H9 (cell line): ENCODE data around the gene ATG2A. TPM values are rescaled to one million over a fixed set of nuclear protein-coding genes. Genes with fewer than 3 reads are reported as not detected.

Experiments
- DNase-seq: peaks from one replicate; pipeline ENCODE4 v3.0.0-alpha.2; 2017
- H2AFZ ChIP-seq: one replicate; pipeline ENCODE4 v1.6.1; 2013; ENCODE audit warnings: mild to moderate bottlenecking, low read length, control low read depth, moderate library complexity
- H2AK5ac ChIP-seq: 2 replicates; pipeline ENCODE4 v1.6.1; 2013; ENCODE audit warnings: low read length, control low read depth, mixed read lengths; ENCODE audit not compliant: insufficient read length
- H2BK120ac ChIP-seq: one replicate; pipeline ENCODE4 v1.6.1; 2013; ENCODE audit warnings: low read depth, mild to moderate bottlenecking, low read length, control low read depth, inconsistent platforms; ENCODE audit not compliant: poor library complexity, severe bottlenecking
- H2BK12ac ChIP-seq: 2 replicates; pipeline ENCODE4 v1.6.1; 2013; ENCODE audit warnings: low read length, control low read depth, mixed read lengths, low read depth; ENCODE audit not compliant: insufficient read length
- H2BK15ac ChIP-seq: 2 replicates; pipeline ENCODE4 v1.6.1; 2013; ENCODE audit warnings: low read depth, low read length, control low read depth
- H2BK20ac ChIP-seq: one replicate; pipeline ENCODE4 v1.6.1; 2013; ENCODE audit warnings: low read depth, mild to moderate bottlenecking, low read length, control low read depth, inconsistent platforms; ENCODE audit not compliant: poor library complexity, severe bottlenecking
- H2BK5ac ChIP-seq: 2 replicates; pipeline ENCODE4 v1.6.1; 2013; ENCODE audit warnings: low read length, control low read depth, mixed read lengths; ENCODE audit not compliant: insufficient read length
- H3K14ac ChIP-seq: 2 replicates; pipeline ENCODE4 v1.6.1; 2013; ENCODE audit warnings: low read length, control low read depth; ENCODE audit not compliant: insufficient read depth
- H3K18ac ChIP-seq: 2 replicates; pipeline ENCODE4 v1.6.1; 2013; ENCODE audit warnings: low read depth, mild to moderate bottlenecking, mixed read lengths, low read length, control low read depth; ENCODE audit not compliant: insufficient read length
- H3K23ac ChIP-seq: 2 replicates; pipeline ENCODE4 v1.6.1; 2013; ENCODE audit warnings: low read length, control low read depth, mixed read lengths, low read depth; ENCODE audit not compliant: insufficient read length
- H3K23me2 ChIP-seq: 2 replicates; pipeline ENCODE4 v1.6.1; 2013; ENCODE audit warnings: low read depth, mild to moderate bottlenecking, mixed read lengths, low read length, control low read depth; ENCODE audit not compliant: insufficient read length, poor library complexity, severe bottlenecking
- H3K27ac ChIP-seq: 2 replicates; pipeline ENCODE4 v1.5.1; 2013; ENCODE audit warnings: low read length, control low read depth, mixed read lengths, low read depth; ENCODE audit not compliant: insufficient read length
- H3K27me3 ChIP-seq: 2 replicates; pipeline ENCODE4 v1.6.1; 2013; ENCODE audit warnings: low read length, control low read depth, inconsistent platforms; ENCODE audit not compliant: insufficient read depth
- H3K4ac ChIP-seq: 2 replicates; pipeline ENCODE4 v1.6.1; 2013; ENCODE audit warnings: low read depth, mild to moderate bottlenecking, control low read depth, inconsistent platforms, low read length, moderate library complexity
- H3K4me1 ChIP-seq: 2 replicates; pipeline ENCODE4 v1.6.1; 2013; ENCODE audit warnings: low read length, control low read depth, inconsistent platforms; ENCODE audit not compliant: insufficient read depth
- H3K4me2 ChIP-seq: 2 replicates; pipeline ENCODE4 v1.6.1; 2013; ENCODE audit warnings: low read length, control low read depth, mixed read lengths; ENCODE audit not compliant: insufficient read length, insufficient read depth
- H3K56ac ChIP-seq: 2 replicates; pipeline ENCODE4 v1.6.1; 2013; ENCODE audit warnings: low read depth, mild to moderate bottlenecking, mixed read lengths, low read length, control low read depth; ENCODE audit not compliant: insufficient read length
- H3K79me1 ChIP-seq: 2 replicates; pipeline ENCODE4 v1.6.1; 2013; ENCODE audit warnings: low read depth, mild to moderate bottlenecking, moderate library complexity, low read length, control low read depth, inconsistent platforms; ENCODE audit not compliant: insufficient read depth, poor library complexity, severe bottlenecking
- H3K79me2 ChIP-seq: 2 replicates; pipeline ENCODE4 v1.6.1; 2013; ENCODE audit warnings: low read length, control low read depth, inconsistent platforms; ENCODE audit not compliant: insufficient read depth
- H3K9ac ChIP-seq: 2 replicates; pipeline ENCODE4 v1.6.1; 2013; ENCODE audit warnings: low read length, control low read depth, mixed read lengths; ENCODE audit not compliant: insufficient read length; ENCODE audit errors: extremely low read depth
- H3K9me3 ChIP-seq: one replicate; pipeline ENCODE4 v1.6.1; 2013; ENCODE audit warnings: low read depth, low read length, inconsistent platforms; ENCODE audit not compliant: control insufficient read depth
- H3T11ph ChIP-seq: one replicate; pipeline ENCODE4 v1.6.1; 2013; ENCODE audit warnings: mild to moderate bottlenecking, low read length, control low read depth, inconsistent platforms
- H4K20me1 ChIP-seq: one replicate; pipeline ENCODE4 v1.6.1; 2013; ENCODE audit not compliant: control insufficient read depth, insufficient read length, insufficient read depth
- H4K5ac ChIP-seq: 2 replicates; pipeline ENCODE4 v1.6.1; 2013; ENCODE audit warnings: low read depth, mild to moderate bottlenecking, mixed read lengths, low read length, control low read depth; ENCODE audit not compliant: insufficient read length
- H4K8ac ChIP-seq: replicated peaks from 2 replicates; pipeline ENCODE4 v1.6.1; 2013; ENCODE audit warnings: low read length, control low read depth, mixed read lengths, low read depth; ENCODE audit not compliant: insufficient read length
- H4K91ac ChIP-seq: 2 replicates; pipeline ENCODE4 v1.6.1; 2013; ENCODE audit warnings: low read depth, mild to moderate bottlenecking, moderate library complexity, mixed read lengths, low read length, control low read depth; ENCODE audit not compliant: insufficient read length
- H3K27ac Mint-ChIP-seq, 3 experiments: 2 replicates in 2 of 3; 3 replicates in 1 of 3; pipeline ENCODE4 v1.8.0; 2020 to 2021; ENCODE audit warnings: mixed read lengths in 3 of 3, mild to moderate bottlenecking in 1 of 3, moderate library complexity in 1 of 3
- H3K27me3 Mint-ChIP-seq: 2 replicates; pipeline ENCODE4 v1.8.0; 2021; ENCODE audit warnings: low read depth, mild to moderate bottlenecking, moderate library complexity, mixed read lengths
- H3K36me3 Mint-ChIP-seq, 3 experiments: 2 replicates in 2 of 3; 3 replicates in 1 of 3; pipeline ENCODE4 v1.8.0; 2020 to 2021; ENCODE audit warnings: low read depth in 3 of 3, mixed read lengths in 3 of 3; ENCODE audit not compliant: insufficient read depth in 1 of 3
- H3K4me1 Mint-ChIP-seq, 2 experiments: 2 replicates each; pipeline ENCODE4 v1.8.0; 2020; ENCODE audit warnings: mixed read lengths in 2 of 2
- H3K4me3 Mint-ChIP-seq, 2 experiments: 2 replicates in 1 of 2; 3 replicates in 1 of 2; pipeline ENCODE4 v1.8.0; 2020 to 2021; ENCODE audit warnings: mild to moderate bottlenecking in 2 of 2, mixed read lengths in 2 of 2, moderate library complexity in 1 of 2
- H3K9me3 Mint-ChIP-seq, 2 experiments: 2 replicates in 1 of 2; 3 replicates in 1 of 2; pipeline ENCODE4 v1.8.0; 2020; ENCODE audit warnings: mild to moderate bottlenecking in 2 of 2, mixed read lengths in 2 of 2, moderate library complexity in 1 of 2
- CTCF ChIP-seq: fragments of 200-600 bp; sonication (generic); conservative IDR thresholded peaks from 3 replicates; pipeline ENCODE4 v1.8.0; 2021; ENCODE audit warnings: antibody characterized with exemption, mild to moderate bottlenecking
- WGBS: extraction: QIAGEN DNeasy Blood & Tissue Kit; methylation state at CpG from one replicate; pipeline ENCODE4 v1.1.7; 2013; ENCODE audit warnings: missing lambda C conversion rate, low lambda C conversion rate, mixed read lengths; ENCODE audit not compliant: insufficient read length; ENCODE audit errors: extremely low coverage; 5-methylcytosine and 5-hydroxymethylcytosine counted together
- total RNA-seq: library from RNA; stranded (reverse); gene quantifications from 2 replicates; pipeline ENCODE4 v1.2.1, GENCODE V29; 2021

Gene ATG2A
- total RNA-seq, 1 experiment from 2014 or later = 21.3 TPM

DNA sequence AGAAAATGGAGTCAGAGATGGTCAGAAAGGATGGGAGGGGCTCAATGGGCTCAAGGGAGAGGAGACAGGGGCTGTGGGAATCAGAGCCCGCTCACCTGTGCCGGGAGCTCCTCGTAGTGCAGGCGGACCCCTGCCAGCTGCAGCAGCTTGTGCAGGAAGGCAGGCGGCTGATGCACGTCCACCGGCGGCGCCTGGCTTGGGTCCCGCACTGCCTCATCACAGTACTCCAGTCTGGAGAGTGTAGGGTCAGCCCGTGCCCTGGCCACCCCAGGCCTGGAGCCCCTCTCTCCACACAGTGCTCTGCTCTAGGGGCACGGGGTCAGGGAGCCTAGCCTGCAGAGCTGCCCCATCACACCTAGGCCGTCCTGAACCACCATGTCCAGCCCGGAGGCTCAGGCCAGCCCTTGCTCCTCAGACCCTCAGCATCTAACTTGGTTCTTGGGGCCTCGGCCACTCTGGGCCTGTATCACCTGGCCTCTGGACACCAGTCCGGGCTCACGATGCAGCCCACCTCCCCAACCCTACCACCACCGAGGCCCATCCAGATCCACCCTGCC lies 3.8 kb downstream of the ATG2A start:
- Mint-ChIP-seq H3K36me3 (peaks cover 8 to 35% (median 24%) of the 10 kb centered on the region in 3 experiments; a peak in 6 of 7 replicates), H3K27ac (no peak overlapping the region), H3K4me3 (no peak overlapping the region), H3K4me1 (peaks cover 18 to 21% of the 10 kb centered on the region in 2 experiments), H3K9me3 (no peaks in the 10 kb centered on the region), H3K27me3 (no peaks in the 10 kb centered on the region)
- no peak overlapping the region for H3K9ac ChIP-seq
- no peak overlapping the region for H4K8ac ChIP-seq
- no peaks in the 10 kb centered on the region for H3K9me3 ChIP-seq
- H4K91ac ChIP-seq = no peak overlapping the region
- no peak overlapping the region for H3K4me2 ChIP-seq
- H3K23me2 ChIP-seq = peaks cover 10% of the 10 kb centered on the region
- no peak overlapping the region for H3K56ac ChIP-seq
- H3K79me1 ChIP-seq = no peaks in the 10 kb centered on the region
- H3K4ac ChIP-seq = no peak overlapping the region
- no CpG with 5 or more reads among the region's 18 CpGs for WGBS
- H2BK5ac ChIP-seq = no peak overlapping the region
- no peak overlapping the region for H2BK15ac ChIP-seq
- H3K23ac ChIP-seq = no peak overlapping the region
- no peak for TF ChIP-seq CTCF
- H3K27ac ChIP-seq = no peak overlapping the region
- no peak overlapping the region for H2AK5ac ChIP-seq
- H4K5ac ChIP-seq = no peak overlapping the region
- no peaks in the 10 kb centered on the region for H4K20me1 ChIP-seq
- no peak overlapping the region for H2AFZ ChIP-seq
- H3K4me1 ChIP-seq = no peaks in the 10 kb centered on the region
- H2BK20ac ChIP-seq = no peak overlapping the region
- H3K18ac ChIP-seq = no peak overlapping the region
- H3K27me3 ChIP-seq = no peaks in the 10 kb centered on the region
- no peak for DNase-seq
- H3K79me2 ChIP-seq = no peaks in the 10 kb centered on the region
- H3K14ac ChIP-seq = no peak overlapping the region
- no peak overlapping the region for H2BK12ac ChIP-seq
- no peak overlapping the region for H3T11ph ChIP-seq
- H2BK120ac ChIP-seq = no peak overlapping the region
